ENCODE data around the gene BCL6B.
A peak's percentile ranks its signal among the peaks of the same experiment; 100 is the strongest.

BCL6B gene

GRCh38 chr17:7002288-7003047, 20.4 kb upstream of the BCL6B start:
- Histone ChIP-seq H4K20me1 (ENCODE audit: control insufficient read depth, insufficient read depth, low read depth, low read length) (peaks cover 5% of the 10 kb centered on the region; the same call in 1 of the 2 replicates), H3K4me2 (ENCODE audit: low read length) (no peak overlapping the region), H3K36me3 (ENCODE audit: control insufficient read depth, low read length) (peaks cover 41% of the 10 kb centered on the region), H3K27me3 (ENCODE audit: control insufficient read depth, low read length) (no peaks in the 10 kb centered on the region), H3K27ac (ENCODE audit: low read depth, low read length) (no peak overlapping the region), H3K9me3 (ENCODE audit: control insufficient read depth, insufficient read depth, low read length) (no peaks in the 10 kb centered on the region), H3K4me1 (ENCODE audit: control insufficient read depth, low read length) (peaks cover 3% of the 10 kb centered on the region; the same call in 1 of the 2 replicates), H3F3A (ENCODE audit: control insufficient read depth, insufficient read depth) (peaks cover 4% of the 10 kb centered on the region), H3K4me3 (ENCODE audit: low read length) (no peak overlapping the region), H3K79me2 (ENCODE audit: control insufficient read depth, low read length) (peaks cover 15% of the 10 kb centered on the region), H3K9me2 (replicated peaks; ENCODE audit: control insufficient read depth, low read length) (no peaks in the 10 kb centered on the region)
- no peak for TF ChIP-seq EZH2phosphoT487 (IDR thresholded peaks at IDR 0.05; ENCODE audit: borderline replicate concordance, low read length)
- TF ChIP-seq, protein P1, sequence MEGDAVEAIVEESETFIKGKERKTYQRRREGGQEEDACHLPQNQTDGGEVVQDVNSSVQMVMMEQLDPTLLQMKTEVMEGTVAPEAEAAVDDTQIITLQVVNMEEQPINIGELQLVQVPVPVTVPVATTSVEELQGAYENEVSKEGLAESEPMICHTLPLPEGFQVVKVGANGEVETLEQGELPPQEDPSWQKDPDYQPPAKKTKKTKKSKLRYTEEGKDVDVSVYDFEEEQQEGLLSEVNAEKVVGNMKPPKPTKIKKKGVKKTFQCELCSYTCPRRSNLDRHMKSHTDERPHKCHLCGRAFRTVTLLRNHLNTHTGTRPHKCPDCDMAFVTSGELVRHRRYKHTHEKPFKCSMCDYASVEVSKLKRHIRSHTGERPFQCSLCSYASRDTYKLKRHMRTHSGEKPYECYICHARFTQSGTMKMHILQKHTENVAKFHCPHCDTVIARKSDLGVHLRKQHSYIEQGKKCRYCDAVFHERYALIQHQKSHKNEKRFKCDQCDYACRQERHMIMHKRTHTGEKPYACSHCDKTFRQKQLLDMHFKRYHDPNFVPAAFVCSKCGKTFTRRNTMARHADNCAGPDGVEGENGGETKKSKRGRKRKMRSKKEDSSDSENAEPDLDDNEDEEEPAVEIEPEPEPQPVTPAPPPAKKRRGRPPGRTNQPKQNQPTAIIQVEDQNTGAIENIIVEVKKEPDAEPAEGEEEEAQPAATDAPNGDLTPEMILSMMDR (IDR thresholded peaks at IDR 0.05; ENCODE audit: low read depth, low read length, poor library complexity, severe bottlenecking), result no peak

- Histone ChIP-seq H3K79me2 (ENCODE audit: control insufficient read depth, low read length) (peaks cover 18% of the 10 kb centered on the region), H3K9me2 (replicated peaks; ENCODE audit: control insufficient read depth, low read length) (no peaks in the 10 kb centered on the region), H4K20me1 (ENCODE audit: control insufficient read depth, insufficient read depth, low read depth, low read length) (peaks cover 5% of the 10 kb centered on the region; the same call in 1 of the 2 replicates), H3K9me3 (ENCODE audit: control insufficient read depth, insufficient read depth, low read length) (no peaks in the 10 kb centered on the region), H3K36me3 (ENCODE audit: control insufficient read depth, low read length) (peaks cover 39% of the 10 kb centered on the region), H3K4me3 (ENCODE audit: low read length) (no peak overlapping the region), H3K27me3 (ENCODE audit: control insufficient read depth, low read length) (no peaks in the 10 kb centered on the region), H3K4me2 (ENCODE audit: low read length) (no peak overlapping the region), H3F3A (ENCODE audit: control insufficient read depth, insufficient read depth) (peaks cover 4% of the 10 kb centered on the region), H3K27ac (ENCODE audit: low read depth, low read length) (no peak overlapping the region), H3K4me1 (ENCODE audit: control insufficient read depth, low read length) (peaks cover 3% of the 10 kb centered on the region; the same call in 1 of the 2 replicates)
- TF ChIP-seq, protein P1 (IDR thresholded peaks at IDR 0.05; ENCODE audit: low read depth, low read length, poor library complexity, severe bottlenecking), result no peak
- TF ChIP-seq EZH2phosphoT487 (IDR thresholded peaks at IDR 0.05; ENCODE audit: borderline replicate concordance, low read length), result no peak
Observed at GRCh38 chr17:7003745-7004144, 19.1 kb upstream of the BCL6B start.

DNA sequence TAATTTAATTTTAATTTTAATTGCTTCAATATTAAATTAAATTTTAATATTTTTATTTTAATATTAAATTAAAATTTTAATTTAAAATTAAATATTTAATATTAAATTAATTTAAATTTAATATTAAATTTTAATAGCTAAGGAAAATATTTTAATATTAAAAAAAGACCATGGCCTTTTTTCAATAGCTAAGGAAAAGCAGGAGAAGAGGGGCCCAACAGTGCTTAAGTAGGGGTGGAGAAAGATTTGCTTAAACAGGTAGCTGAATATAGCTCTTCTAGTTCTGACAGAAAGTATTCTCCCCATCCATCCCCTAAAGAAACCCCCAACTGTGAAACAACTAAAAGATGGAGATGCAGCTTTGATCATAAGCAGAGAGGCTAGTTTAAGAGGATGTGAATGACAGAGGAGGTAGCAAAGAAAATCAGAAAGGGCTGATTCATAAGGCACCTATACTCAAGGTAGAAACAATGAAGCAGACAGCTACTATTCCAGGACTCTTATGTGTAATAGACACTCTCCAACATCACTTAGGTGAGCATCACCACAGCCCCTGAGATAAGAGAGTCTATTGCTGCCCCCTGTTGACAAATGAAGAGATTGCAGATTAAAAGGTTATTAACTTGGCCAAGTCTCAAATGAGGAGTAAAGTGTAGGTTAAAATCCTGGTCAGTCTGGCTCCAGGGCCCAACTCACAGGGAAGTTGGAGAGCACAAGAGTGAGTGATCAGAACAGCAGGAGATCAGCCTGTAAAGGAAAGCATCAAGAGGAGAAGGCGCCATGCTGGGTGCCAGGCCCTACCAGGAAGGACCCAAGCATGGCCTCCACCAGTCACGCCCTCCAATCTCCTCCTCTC, 18.2 kb upstream of the BCL6B start:
- TF ChIP-seq, protein P1 (IDR thresholded peaks at IDR 0.05; ENCODE audit: low read depth, low read length, poor library complexity, severe bottlenecking), result peak; percentile 82
- TF ChIP-seq EZH2phosphoT487 (IDR thresholded peaks at IDR 0.05; ENCODE audit: borderline replicate concordance, low read length), result no peak
- no peaks in the 10 kb centered on the region for H3K27me3 ChIP-seq (ENCODE audit: control insufficient read depth, low read length)
- no peak overlapping the region for H3K27ac ChIP-seq (ENCODE audit: low read depth, low read length)
- H3K4me2 ChIP-seq (ENCODE audit: low read length), result no peak overlapping the region
- peaks cover 5% of the 10 kb centered on the region; the same call in 1 of the 2 replicates for H4K20me1 ChIP-seq (ENCODE audit: control insufficient read depth, insufficient read depth, low read depth, low read length)
- H3F3A ChIP-seq (ENCODE audit: control insufficient read depth, insufficient read depth), result peaks cover 4% of the 10 kb centered on the region
- H3K9me3 ChIP-seq (ENCODE audit: control insufficient read depth, insufficient read depth, low read length), result no peaks in the 10 kb centered on the region
- no peaks in the 10 kb centered on the region for H3K9me2 ChIP-seq (replicated peaks; ENCODE audit: control insufficient read depth, low read length)
- H3K36me3 ChIP-seq (ENCODE audit: control insufficient read depth, low read length), result peaks cover 33% of the 10 kb centered on the region
- no peak overlapping the region for H3K4me3 ChIP-seq (ENCODE audit: low read length)
- H3K79me2 ChIP-seq (ENCODE audit: control insufficient read depth, low read length), result peaks cover 23% of the 10 kb centered on the region
- H3K4me1 ChIP-seq (ENCODE audit: control insufficient read depth, low read length), result peaks cover 3% of the 10 kb centered on the region; the same call in 1 of the 2 replicates

All from DOHH2 (cell line).